CD4-positive, alpha-beta T cell treated with Interferon gamma for 1 hour (primary cell): Measurements from ENCODE around the gene PIGC.
A peak's percentile ranks its signal among the peaks of the same experiment; 100 is the strongest.
"Not testable (repeated sequence)": the region's sequence is repeated elsewhere in the genome, so short reads cannot be mapped to it uniquely, and the experiment has no call there.

Experiments used
- DNase-seq: peaks from one replicate; pipeline ENCODE4 v3.0.0-alpha.2; 2020

Gene PIGC

DNA sequence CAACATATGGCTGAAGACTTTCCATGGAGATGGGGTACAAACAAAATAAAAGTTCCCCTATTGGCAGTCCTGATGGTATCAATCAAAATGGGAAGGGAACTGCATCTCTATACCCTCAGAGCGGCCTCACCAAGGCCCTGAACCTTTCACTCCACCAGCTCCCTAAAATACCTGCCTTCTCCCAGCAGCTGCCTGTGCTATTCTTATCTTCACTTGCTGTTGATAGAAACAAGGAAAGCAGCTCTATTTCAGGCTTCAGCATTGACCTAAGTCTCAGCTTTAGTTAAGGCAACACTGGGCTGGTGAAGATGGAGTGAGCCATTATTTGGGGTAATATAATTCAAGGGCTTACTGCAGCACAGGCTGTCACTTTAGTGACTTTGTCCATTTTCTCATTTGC, 21.7 kb upstream of the PIGC start:
- no peak for DNase-seq

DNA sequence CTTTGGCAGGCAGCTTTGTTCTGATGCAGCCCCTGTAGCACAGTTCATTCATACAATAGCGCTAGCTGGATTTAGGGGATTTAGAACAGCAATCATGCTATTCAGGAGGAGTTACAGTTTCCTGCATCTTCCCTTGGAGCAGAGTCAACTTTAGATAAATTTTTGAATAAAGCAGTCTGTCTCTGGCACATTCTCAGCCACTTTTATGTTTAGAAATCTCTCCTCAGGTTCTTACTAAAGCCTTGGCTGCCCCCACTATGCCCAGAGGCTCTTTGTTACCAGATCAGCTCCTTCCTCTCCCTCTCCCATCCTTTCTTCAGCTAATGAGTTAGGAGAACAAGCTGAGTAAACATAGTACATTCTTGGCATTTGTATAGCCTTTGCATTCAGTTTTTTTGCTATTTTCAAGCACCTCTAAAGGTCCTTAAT, 17.0 kb upstream of the PIGC start:
- DNase-seq: no peak

DNA sequence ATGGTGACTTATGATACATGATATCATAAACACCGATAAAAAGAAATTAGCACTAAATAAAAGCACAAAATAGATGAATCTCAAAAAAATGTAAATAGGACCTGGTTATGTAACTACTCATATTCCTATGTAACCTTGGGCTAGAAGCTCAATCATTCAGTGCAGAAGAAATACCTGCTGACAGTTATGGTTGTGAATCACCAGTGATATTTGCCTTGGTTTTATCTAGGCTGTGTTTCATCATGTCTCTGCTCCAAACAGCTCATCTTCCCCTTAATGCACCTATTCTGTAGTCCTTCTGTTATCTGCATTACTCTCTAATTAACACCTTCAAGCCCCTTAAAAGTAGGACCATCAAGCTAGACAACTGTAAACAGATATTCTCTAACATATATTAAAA, 16.3 kb upstream of the PIGC start:
- DNase-seq: no peak

DNA sequence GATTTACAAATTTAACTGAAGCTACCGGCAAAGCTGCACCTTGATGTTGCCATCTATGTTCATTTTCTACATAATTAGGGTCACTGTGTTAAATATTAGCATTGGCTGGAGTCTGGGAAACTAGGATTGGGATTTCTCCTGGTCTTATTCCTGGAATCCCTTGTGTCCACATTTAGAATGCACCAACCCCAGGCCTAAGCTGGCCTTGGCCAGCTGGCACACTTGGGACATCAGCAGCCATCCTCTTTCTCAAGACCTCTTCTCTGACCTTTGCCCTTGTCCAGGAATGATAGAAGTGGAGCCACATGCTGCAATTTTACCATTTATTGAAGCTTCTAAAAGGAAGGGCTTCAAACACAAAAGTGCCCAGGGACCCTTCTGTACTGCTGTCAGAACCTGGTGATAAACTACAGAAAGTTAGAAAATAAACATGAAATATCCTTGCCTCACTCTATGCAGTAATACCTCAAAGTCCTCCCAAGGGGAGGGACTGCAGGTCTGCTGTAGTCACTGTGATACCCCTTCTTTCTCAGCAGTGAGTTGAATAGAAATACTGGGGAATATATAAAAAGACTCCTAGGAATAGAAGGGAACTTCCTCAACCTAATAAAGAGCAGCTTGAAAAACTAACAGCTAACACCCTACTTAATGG, 13.7 kb upstream of the PIGC start:
- DNase-seq: no peak

DNA sequence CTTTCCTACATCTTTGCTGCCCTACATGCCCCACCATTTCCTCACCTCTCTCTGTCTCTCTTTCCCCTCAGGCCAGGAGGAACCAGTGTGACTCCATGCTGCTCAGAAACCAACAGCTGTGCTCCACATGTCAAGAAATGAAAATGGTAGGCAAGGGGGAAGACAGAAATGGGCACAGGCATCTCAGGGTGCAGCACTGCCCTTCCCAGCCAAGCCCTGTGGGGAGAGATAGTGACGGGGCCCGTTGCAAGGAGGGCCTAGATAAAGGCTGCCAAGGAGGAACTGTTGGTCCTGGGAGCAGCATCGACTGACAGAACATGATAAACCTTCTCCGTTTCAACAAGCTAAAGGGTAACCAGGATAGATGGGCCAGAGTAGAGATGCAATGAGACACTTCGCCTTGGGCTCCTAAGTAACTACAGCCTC, 12.5 kb upstream of the PIGC start:
- no peak for DNase-seq

DNA sequence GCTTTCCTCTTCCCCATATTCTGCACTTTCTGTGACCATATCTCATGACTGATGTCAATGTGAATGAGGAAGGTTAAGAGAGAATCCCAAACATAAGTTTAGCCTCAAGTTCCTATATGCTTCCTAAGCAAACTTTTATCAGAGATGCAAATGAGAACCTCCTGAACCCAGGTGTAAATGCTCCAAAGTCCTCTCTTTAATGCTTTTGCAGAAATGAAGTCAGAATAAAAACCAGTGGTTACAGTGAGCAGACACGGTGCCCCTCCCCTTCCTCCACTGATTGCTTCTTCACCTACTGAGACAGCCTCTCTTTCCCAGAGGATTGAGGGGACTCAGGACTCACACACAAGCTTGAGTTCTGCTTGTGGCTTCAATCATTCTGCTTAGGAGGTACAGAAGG, 11.6 kb upstream of the PIGC start:
- no peak for DNase-seq

DNA sequence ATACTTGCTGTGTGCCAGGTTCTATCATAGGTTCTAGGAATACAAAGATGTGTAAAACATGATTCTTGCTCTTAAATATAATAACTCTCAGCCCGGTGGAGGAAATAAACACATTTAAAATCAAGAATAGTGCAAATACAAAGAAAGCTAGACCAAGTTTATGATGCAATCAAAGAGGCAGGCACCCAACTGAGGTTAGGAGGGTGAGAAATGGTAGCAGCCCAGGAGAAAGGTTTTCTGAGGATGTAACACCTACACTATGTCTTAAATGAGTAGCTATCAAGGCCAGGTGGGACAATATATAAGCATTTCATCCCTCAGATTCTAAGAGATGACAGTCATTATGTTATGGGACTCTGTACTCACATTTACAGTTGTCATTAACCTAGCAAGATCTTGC, 9.7 kb upstream of the PIGC start:
- no peak for DNase-seq

DNA sequence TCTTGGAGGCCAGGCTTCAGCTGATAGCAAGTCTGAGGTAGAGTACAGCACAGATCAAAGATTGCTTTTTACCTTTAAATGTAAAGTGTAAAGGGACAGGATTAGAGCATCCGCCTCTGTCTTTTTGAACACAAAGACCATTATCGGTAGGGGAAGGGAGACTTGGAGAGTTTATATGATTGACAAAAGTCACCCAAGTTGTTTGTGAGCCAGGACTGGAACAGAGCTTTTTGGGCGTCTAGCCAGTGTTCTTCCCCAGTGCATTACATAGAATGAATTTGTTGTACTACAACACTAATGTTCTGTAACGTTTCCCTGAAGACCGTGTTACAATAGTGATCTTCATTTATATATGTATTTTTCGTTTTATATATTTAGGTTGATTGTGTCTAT, 9.3 kb upstream of the PIGC start:
- DNase-seq: no peak

DNA sequence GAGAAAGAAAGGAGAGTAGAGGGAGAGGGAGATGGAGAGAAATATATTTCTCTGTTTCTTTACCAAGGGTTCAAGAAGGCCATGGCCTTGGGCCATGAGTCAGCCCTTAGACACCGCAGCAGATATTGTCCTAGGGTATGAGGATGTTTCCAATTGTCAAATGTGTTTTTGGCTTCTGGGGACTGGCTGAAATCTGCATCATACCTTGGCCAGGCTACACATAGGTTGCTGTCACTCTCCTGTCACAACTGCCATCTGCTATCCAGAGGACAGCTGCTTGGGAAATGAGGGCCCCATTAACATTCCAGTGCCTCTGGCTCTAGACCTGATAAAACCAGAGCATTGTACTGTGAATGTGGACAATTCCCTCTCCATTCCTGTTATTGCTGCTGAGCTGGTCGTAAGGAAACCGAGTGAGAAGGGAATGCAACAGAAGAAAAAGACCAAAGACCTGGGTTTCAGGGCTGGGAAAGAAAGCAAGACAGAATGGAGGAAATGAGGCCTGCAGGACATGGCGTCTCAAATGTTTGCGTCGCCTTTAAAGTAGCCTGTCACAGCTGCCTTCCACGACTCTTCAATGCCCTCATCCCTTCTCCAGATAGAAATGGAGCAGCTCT, 8.8 kb upstream of the PIGC start:
- no peak for DNase-seq

DNA sequence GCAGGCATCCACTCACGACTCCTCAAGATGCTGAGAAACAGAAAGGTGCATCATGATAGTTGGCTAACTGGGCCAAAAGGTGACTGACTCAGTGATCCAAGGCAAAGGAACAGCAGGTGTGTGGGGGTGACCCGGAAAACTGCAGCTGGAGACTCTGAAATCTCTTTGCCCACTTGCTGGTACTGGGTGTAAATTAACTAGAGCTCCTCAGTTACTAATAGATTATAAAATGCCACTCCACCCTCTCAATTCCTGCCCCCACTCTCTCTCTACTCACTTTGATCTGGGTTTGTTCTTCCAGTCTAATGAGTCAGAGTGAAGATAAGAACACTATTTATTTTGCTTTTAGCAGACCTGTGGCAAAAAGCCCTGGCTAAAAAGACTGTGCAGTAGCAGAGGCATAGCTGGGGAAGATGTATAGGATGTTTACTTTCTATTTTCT, 7.2 kb upstream of the PIGC start:
- DNase-seq: no peak

DNA sequence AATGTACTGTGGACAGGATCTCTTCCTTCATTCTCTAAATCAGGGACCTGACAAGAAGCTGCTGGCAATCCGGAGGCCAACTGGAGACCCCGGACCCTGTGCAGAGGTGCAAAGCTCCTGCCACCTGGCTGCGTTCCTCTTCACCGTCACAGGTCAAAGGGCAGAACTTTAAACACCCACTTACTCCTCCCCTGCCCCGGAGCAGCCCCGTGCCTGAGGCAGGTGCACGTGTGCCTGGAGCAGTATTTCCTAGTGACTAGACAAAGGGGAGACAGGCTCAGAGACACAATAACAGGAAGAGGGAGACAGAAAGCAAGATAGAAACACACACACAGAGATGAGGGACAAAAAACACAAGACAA, 6.6 kb upstream of the PIGC start:
- DNase-seq: no peak

DNA sequence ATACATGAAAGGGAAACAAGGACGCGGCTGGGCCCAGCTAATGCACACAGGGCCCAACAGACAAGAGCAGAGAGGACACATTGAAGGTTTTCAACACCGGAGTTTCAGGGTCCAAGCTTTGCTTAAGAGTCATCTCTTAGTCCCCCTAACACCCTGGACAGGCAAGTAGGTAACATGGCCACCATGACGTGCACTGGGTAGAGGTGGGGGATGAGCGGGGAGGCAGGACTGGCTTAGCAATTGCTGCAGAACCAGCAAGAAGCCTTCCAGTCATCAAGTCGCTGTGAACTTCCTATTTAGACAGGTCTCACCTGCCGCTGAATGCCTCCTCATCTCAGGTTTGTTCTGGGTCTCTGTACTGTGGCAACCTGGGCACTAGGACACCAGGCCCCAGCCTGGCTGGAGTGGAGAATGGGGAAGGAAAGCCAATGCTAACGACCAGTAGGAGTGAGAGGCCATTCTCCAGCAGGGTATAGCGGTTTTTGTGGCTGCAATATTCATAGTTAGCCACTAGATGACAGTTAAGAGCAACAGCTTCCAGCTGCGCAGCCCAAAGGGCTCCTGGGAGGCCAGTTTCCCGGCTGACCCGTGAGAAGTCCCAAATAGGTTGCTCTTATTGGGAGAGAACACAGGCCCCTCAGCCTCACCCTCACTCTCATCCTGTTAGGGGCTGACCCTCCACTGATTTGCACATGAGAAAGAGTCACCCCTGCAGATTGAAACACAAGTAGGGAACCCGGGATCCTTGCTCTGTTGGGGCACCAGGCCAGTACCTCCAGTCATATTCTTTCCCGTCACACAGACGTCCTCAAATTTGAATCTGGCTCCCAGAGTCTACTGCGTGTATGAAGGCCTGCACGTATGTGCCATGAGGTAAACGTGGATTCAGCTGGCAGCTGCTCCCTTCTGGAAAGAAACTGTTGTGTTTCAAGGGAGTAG, 6.0 kb upstream of the PIGC start:
- peak; percentile 35 for DNase-seq

DNA sequence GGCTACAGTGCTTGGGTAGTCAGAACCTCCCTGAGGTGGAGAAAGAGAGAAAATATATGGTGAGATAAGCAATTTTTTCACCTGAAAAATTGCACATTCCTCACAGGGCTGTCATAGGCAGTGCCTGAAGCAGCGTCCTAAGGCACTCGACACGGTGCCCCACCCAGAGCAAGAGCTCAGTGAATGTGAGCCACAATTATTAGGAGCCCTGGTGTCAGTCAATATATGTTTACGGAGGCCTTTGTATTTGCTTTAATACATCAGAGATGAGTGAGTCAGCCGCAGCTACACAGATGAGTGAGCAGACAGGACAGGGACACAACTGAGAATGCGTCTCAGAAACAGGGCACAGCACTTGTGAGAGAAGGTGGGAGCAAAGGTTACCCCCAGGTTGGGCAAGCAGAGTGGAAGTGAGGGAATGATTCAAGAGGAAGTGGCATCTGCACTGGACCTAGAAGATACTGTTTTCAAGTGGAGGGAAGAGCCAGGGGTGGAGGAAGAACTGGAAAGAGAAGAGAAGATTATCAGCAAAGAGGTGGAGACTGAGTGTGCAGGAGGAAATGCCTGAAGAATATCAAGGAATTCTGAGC, 5.2 kb upstream of the PIGC start:
- no peak for DNase-seq

DNA sequence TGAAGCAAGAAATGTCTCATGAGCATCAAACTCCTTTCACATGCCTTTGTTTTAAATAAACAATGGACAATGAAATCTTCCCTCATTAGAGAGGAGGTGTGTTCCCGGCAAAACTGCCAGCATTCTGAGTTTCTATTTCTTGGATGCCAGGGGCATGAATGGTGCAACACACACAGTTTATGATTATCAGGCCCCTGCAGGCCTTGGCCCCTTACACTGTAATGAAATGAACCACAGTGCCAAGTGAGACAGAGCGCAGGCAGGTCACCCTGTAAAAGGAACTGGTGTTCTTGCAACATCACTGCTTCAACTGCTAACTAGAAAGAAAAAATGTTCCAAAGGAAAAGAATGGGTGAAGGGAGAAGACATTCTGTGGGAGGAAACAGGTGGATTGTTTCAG, 3.8 kb upstream of the PIGC start:
- no peak for DNase-seq

DNA sequence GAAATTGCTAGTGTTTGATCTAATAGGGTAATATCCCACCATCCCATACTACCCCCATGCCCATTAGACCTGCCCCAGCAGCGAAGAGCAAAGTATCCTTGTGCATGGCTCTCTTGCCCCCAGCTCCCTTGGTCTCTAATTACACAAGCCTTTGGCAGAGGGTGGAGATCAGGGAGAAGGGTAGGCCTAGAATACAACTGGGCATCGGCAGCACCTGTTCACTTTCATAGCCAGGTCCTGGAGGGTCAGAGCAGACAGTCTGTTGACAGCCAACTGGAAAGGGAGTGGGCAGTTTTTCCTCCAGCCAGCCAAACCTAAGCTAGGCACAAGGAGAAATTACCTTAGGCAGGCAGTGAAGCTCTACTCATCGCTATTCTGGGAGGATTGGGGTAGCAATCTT, 2.7 kb upstream of the PIGC start:
- DNase-seq: no peak

DNA sequence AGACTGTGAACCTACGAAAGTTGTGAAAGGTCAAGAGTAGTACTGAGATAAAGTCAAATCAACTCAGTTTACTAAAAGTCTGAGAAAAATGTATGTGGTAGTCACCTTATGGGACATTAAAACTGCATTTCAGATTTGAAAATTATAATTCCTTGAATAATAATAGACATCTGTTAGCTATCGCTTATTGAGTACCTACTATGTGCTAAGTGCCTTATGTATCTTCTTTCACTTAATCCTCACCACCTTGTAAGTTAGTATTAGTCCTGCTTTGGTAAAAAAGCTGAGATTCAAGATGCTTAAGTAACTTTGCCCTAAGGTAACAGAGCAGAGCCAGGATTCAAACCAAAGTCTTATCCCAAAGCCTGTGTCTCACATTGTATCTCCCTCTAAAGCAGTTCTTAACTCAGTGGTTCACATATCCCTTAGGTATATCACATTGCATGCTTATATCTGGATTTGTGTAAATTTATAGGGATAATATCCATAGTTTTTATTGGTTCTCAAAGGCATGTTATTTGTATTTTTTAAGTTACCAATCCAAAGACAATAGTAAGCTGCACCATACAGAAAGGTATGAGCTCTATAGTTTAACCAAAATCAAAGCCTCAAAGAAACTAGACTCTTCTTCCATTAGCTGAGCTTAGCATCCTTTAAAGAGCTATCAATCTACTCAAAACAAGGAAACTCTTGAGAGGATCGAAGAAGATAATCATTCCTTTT, 865 bp downstream of the PIGC start:
- DNase-seq: no peak

DNA sequence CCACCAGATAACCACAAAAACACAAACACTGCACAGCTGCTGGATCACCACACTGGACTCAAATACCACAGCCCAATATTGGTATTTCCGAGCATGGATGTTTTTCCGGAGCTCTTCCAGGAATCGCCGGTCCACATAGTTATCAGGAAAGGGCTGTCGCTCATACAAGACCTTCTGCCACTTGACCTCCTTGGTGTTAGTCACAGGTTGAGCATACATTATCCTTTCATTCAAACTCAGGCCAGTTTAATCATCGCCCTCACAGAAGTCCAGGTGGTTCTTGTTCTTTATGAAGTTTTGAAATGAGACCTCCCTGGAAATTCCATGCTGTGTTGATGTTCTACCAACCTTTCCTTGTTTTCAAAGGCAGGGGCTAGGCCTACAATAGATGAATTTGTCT, 1.5 kb downstream of the PIGC start:
- no peak for DNase-seq

DNA sequence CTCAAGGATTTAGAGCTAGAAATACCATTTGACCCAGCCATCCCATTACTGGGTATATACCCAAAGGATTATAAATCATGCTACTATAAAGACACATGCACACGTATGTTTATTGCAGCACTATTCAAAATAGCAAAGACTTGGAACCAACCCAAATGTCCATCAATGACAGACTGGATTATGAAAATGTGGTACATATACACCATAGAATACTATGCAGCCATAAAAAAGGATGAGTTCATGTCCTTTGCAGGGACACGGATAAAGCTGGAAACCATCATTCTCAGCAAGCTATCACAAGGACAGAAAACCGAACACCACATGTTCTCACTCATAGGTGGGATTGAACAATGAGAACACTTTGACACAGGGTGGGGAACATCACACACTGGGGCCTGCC, 6.7 kb downstream of the PIGC start:
- DNase-seq: not testable (repeated sequence)

DNA sequence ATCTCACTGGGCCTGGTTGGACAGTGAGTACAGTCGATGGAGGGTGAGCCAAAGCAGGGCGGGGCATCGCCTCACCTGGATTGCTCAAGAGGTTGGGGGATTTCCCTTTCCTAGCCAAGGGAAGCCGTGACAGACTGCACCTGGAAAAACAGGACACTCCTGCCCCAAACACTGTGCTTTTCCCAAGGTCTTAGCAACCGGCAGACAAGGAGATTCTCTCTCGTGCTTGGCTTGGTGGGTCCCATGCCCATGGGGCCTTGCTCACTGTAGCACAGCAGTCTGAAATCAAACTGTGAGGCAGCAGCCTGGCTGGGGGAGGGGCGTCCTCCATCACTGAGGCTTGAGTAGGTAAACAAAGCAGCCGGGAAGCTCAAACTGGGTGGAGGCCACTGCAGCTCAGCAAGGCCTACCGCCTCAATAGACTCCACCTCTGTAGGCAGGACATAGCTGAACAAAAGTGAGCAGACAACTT, 12.1 kb downstream of the PIGC start:
- DNase-seq: no peak

DNA sequence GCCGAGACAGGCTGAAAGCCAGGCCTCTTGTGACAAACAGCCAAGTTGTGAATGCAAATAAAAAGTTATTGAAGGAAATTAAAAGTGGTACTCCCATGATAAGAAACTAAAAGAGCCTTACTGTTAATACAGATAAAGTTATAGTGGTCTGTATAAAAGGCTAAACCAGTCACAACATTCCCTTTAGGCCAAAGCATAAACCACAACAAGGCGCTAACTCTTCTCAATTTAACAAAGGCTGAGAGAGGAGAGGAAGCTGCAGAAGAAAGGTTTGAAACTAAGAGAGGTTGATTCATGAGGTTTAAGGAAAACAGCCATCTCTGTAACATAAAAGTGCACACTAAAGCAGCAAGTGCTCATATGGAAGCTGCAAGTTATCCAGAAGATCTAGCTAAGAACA, 12.7 kb downstream of the PIGC start:
- DNase-seq: no peak

DNA sequence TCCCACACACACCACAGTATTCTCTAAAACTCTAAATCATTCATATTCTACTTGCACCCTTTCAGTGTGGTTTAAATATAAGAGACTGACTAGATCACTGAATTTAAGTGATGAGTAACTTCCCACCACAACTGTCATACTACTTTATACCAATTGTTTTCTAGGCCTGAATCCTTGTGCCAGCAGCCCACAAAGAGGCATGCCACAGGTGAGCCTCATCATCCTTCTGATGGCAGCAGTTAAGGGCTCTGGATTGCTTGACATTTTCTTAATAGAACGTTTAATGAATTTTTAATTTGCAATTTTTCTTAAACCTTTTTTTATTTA, 13.8 kb downstream of the PIGC start:
- no peak for DNase-seq

DNA sequence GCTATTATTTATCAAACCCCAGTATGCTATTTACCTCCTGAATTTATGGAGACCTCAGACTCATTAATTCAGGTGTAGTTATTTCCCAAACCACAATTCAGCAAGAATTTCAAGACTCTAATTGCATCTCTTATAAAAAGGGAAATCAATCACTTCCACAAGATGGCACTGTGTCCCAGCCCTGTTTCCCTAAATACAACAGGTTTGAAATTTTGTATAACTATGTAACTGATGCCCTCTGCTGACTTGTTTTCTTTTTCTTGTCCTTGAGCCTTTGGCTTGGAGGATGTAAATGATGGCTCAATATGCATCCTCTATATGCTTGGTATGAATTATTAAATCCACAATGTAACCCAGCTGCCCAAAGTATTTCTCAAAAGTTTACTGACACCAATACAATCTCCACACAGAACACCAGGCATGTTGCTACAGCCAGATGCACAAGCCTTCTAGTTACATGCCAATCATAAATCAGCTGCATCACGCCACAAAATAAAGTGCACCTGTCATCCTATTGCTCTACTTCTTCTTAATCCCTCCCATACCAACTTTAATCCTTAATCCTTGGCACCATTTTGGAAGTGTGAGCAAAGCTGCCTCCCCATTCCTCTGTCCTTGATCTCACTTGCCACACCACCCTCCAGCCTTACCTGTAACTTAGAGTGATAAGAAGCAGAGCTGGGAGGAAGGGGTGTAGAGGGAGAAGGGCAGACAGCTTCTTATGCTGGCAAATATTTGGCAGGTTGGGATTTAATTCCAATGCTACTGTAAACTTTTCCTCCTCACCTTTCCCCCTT, 14.3 kb downstream of the PIGC start:
- peak; percentile 9 for DNase-seq
